ENCODE measurements around the gene CCDC40. TPM values are rescaled to one million over a fixed set of nuclear protein-coding genes. Genes with fewer than 3 reads are reported as not detected.

CCDC40 gene
- total and polyA plus RNA-seq, 9 of the 15 experiments (the other 6 are each of a cell fraction or from before 2014, with no cell fraction given), result 0.07 to 0.33 TPM; not detected in 7

DNA sequence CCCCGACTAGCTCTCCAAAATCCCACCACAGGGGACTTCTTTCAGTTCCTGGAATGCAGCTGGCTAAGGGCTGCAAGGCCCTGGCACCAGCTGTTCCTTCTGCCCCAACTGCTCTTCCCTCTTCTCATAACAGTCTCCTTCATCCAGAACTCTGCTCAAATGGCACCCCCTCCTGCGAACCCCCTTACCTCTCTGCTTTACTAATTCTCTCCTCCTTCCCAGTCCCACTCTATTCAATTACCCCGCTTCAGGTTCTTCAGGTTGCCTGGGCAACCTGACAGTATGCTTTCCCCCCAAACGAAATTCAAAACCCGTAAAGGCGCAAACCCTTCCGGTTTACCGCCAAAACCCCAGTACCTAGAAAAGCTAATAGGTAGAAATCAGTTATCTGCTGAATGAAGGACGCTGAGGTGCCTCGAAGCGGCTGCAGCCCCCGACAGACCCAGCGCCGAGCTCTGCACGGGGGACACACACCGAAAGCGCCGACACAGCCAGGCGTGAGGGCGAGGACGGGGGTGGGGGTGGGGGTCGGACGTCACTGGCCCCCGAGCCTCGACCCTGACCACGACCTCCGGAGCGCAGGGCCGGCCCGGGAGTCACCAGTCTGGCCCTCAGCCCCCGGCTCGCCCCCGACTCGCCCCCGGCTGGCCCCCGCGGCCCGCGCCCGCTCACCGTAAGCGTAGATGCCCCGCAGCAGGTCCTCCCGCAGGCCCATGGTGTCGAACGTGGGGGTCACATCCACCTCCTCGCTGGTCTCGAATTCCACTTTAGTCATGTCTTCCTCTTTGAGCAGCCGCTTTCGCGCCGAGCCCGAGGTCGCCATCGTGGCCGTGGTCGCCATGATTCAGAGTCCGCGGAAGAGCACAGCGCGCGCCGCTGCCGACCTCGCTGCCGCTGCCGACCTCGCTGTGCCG is 109.9 kb downstream of the CCDC40 start (continued):
- TF ChIP-seq CBFB (CRISPR knock-in tag; IDR thresholded peaks at IDR 0.05) (no peak), ZSCAN32 (CRISPR knock-in tag; IDR thresholded peaks at IDR 0.05) (no peak), ZNF324 (CRISPR knock-in tag; IDR thresholded peaks at IDR 0.05) (no peak), ZNF24 (IDR thresholded peaks at IDR 0.05) (no peak), NR4A1 (CRISPR knock-in tag; IDR thresholded peaks at IDR 0.05) (0 out of 2 replicates have a peak, but pooled peaks have one; percentile 20), NR4A1 (tag; IDR thresholded peaks at IDR 0.05) (no peak), ZNF408 (CRISPR knock-in tag; IDR thresholded peaks at IDR 0.05; ENCODE audit: low read depth) (no peak), MCM2 (IDR thresholded peaks at IDR 0.05; ENCODE audit: low read depth) (no peak), YBX1 (IDR thresholded peaks at IDR 0.05) (no peak), NONO (IDR thresholded peaks at IDR 0.05; ENCODE audit: low read depth in 2 of 2, low read length in 1 of 2) (peak; percentile 54 to 99; a peak in 2 of 4 replicates), ZC3H4 (CRISPR knock-in tag; IDR thresholded peaks at IDR 0.05; ENCODE audit: borderline replicate concordance) (peak; percentile 92), HMG20A (CRISPR knock-in tag; conservative IDR thresholded peaks at IDR 0.05) (no peak), DACH1 (IDR thresholded peaks at IDR 0.05; ENCODE audit: partially characterized antibody) (peak; percentile 50), NCOA2 (IDR thresholded peaks at IDR 0.05; ENCODE audit: partially characterized antibody in 2 of 2) (no peak), ZNF695 (CRISPR knock-in tag; IDR thresholded peaks at IDR 0.05) (no peak), ZFP1 (CRISPR knock-in tag; IDR thresholded peaks at IDR 0.05) (no peak), MITF (IDR thresholded peaks at IDR 0.05) (no peak), ZNF280A (IDR thresholded peaks at IDR 0.05; ENCODE audit: low read depth, partially characterized antibody) (no peak), CBX1 (IDR thresholded peaks at IDR 0.05; ENCODE audit: low read depth) (no peak), SLC30A9 (CRISPR knock-in tag; IDR thresholded peaks at IDR 0.05) (no peak), ZEB2 (IDR thresholded peaks at IDR 0.05) (no peak), SMARCA4 (IDR thresholded peaks at IDR 0.05) (no peak), NCOA4 (IDR thresholded peaks at IDR 0.05; ENCODE audit: partially characterized antibody) (no peak), CBX2 (IDR thresholded peaks at IDR 0.05; ENCODE audit: insufficient read depth, low read length, poor library complexity, severe bottlenecking) (no peak)
- TF ChIP-seq, protein P1, sequence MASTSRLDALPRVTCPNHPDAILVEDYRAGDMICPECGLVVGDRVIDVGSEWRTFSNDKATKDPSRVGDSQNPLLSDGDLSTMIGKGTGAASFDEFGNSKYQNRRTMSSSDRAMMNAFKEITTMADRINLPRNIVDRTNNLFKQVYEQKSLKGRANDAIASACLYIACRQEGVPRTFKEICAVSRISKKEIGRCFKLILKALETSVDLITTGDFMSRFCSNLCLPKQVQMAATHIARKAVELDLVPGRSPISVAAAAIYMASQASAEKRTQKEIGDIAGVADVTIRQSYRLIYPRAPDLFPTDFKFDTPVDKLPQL (IDR thresholded peaks at IDR 0.05; ENCODE audit: extremely low read depth, insufficient read length), result no peak
- TF ChIP-seq, protein P2, sequence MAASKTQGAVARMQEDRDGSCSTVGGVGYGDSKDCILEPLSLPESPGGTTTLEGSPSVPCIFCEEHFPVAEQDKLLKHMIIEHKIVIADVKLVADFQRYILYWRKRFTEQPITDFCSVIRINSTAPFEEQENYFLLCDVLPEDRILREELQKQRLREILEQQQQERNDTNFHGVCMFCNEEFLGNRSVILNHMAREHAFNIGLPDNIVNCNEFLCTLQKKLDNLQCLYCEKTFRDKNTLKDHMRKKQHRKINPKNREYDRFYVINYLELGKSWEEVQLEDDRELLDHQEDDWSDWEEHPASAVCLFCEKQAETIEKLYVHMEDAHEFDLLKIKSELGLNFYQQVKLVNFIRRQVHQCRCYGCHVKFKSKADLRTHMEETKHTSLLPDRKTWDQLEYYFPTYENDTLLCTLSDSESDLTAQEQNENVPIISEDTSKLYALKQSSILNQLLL (CRISPR knock-in tag; IDR thresholded peaks at IDR 0.05; ENCODE audit: borderline replicate concordance), result no peak

Measured in K562 (cell line).